IMR-90 (cell line): ENCODE measurements around the gene GRB14. TPM values are rescaled to one million over a fixed set of nuclear protein-coding genes. Genes with fewer than 3 reads are reported as not detected.

Experiments
- ATAC-seq: fragments of 200-7000 bp; cut with Tn5 transposase; 2 replicates; pipeline ENCODE4 v1.9.1; 2020; ENCODE audit warnings: low read depth, mild to moderate bottlenecking, moderate library complexity
- Bru-seq: library from RNA; stranded (reverse); fragments of 400-500 nt; gene quantifications from one replicate; lab custom pipeline; 2021; lab: Mats Ljungman, UMichigan
- BruChase-seq, 2 experiments: library from RNA; stranded (reverse); fragments of 400-500 nt; gene quantifications; one replicate each; lab custom pipeline; 2021; lab: Mats Ljungman, UMichigan
- BruUV-seq: library from RNA; stranded (reverse); fragments of 400-500 nt; replicated peaks from 2 replicates; lab custom pipeline; 2021; lab: Mats Ljungman, UMichigan
- CTCF ChIA-PET: fragments of 300-600 bp; formaldehyde crosslinking; extraction: SDS; loops from one replicate; lab custom pipeline; 2021; ENCODE audit warnings: antibody characterized with exemption; lab: Yijun Ruan, JAX
- POLR2A ChIA-PET: fragments of 300-600 bp; sonication (Branson Sonifier 250); formaldehyde crosslinking; loops from one replicate; lab custom pipeline; 2022; ENCODE audit warnings: antibody characterized with exemption; ENCODE audit not compliant: unreplicated experiment; lab: Charles Lee
- DNase-seq: peaks from one replicate; pipeline ENCODE4 v3.0.0; 2013
- H2AFZ ChIP-seq: replicated peaks from 2 replicates; pipeline ENCODE3; 2013; ENCODE audit warnings: low read length, mild to moderate bottlenecking; ENCODE audit not compliant: poor library complexity
- H2AK5ac ChIP-seq: 2 replicates; pipeline ENCODE4 v1.6.1; 2013; ENCODE audit warnings: low read depth, low read length, inconsistent platforms
- H2AK9ac ChIP-seq: replicated peaks from 2 replicates; pipeline ENCODE3; 2013; ENCODE audit warnings: mild to moderate bottlenecking, low read depth, low read length, moderate library complexity; ENCODE audit not compliant: poor library complexity
- H2BK120ac ChIP-seq: 2 replicates; pipeline ENCODE4 v1.6.1; 2013; ENCODE audit warnings: low read depth, low read length, inconsistent platforms
- H2BK15ac ChIP-seq: 3 replicates; pipeline ENCODE4 v1.6.1; 2013; ENCODE audit warnings: low read depth, low read length, inconsistent platforms
- H2BK20ac ChIP-seq: 2 replicates; pipeline ENCODE4 v1.6.1; 2013; ENCODE audit warnings: low read depth, mild to moderate bottlenecking, inconsistent platforms, low read length, moderate library complexity
- H2BK5ac ChIP-seq: 2 replicates; pipeline ENCODE4 v1.6.1; 2013; ENCODE audit warnings: mild to moderate bottlenecking, low read depth, low read length, inconsistent platforms; ENCODE audit not compliant: poor library complexity, severe bottlenecking
- H3K14ac ChIP-seq: replicated peaks from 2 replicates; pipeline ENCODE4 v1.6.1; 2013; ENCODE audit warnings: low read depth, low read length, inconsistent platforms
- H3K18ac ChIP-seq: 2 replicates; pipeline ENCODE4 v1.6.1; 2013; ENCODE audit warnings: low read depth, low read length, control low read depth
- H3K23ac ChIP-seq: 2 replicates; pipeline ENCODE4 v1.6.1; 2013; ENCODE audit warnings: low read depth, low read length, inconsistent platforms
- H3K27ac ChIP-seq: 2 replicates; pipeline ENCODE4 v1.5.1; 2013; ENCODE audit warnings: mild to moderate bottlenecking, control low read depth, low read length; ENCODE audit not compliant: insufficient read depth
- H3K27me3 ChIP-seq: 2 replicates; pipeline ENCODE4 v1.6.1; 2013; ENCODE audit warnings: low read length; ENCODE audit not compliant: control insufficient read depth, insufficient read depth
- H3K36me3 ChIP-seq: 2 replicates; pipeline ENCODE4 v1.6.1; 2013; ENCODE audit warnings: low read length, mixed read lengths; ENCODE audit not compliant: control insufficient read depth, insufficient read depth
- H3K4ac ChIP-seq: 2 replicates; pipeline ENCODE4 v1.6.1; 2013; ENCODE audit warnings: low read depth, low read length, inconsistent platforms
- H3K4me1 ChIP-seq: 2 replicates; pipeline ENCODE4 v1.6.1; 2013; ENCODE audit warnings: low read length, mixed read lengths; ENCODE audit not compliant: control insufficient read depth, insufficient read depth
- H3K4me2 ChIP-seq: 2 replicates; pipeline ENCODE4 v1.6.1; 2013; ENCODE audit warnings: low read depth, mild to moderate bottlenecking, control low read depth, low read length, moderate library complexity
- H3K4me3 ChIP-seq: 2 replicates; pipeline ENCODE4 v1.5.1; 2013; ENCODE audit warnings: low read depth, mild to moderate bottlenecking, control low read depth, low read length, moderate library complexity; ENCODE audit not compliant: insufficient read depth
- H3K56ac ChIP-seq: 2 replicates; pipeline ENCODE4 v1.6.1; 2013; ENCODE audit warnings: low read length, inconsistent platforms; ENCODE audit not compliant: insufficient read depth; ENCODE audit errors: extremely low read depth
- H3K79me1 ChIP-seq, 2 experiments: 2 replicates each; pipeline ENCODE4 v1.6.1; 2013; ENCODE audit warnings: low read length in 2 of 2, inconsistent platforms in 1 of 2, low read depth in 1 of 2
- H3K9ac ChIP-seq: 2 replicates; pipeline ENCODE4 v1.6.1; 2013; ENCODE audit warnings: low read depth, low read length, control low read depth
- H3K9me1 ChIP-seq: 2 replicates; pipeline ENCODE4 v1.6.1; 2013; ENCODE audit warnings: low read length, inconsistent platforms; ENCODE audit not compliant: insufficient read depth
- H3K9me3 ChIP-seq: 2 replicates; pipeline ENCODE4 v1.6.1; 2013; ENCODE audit warnings: low read length; ENCODE audit not compliant: control insufficient read depth, insufficient read depth
- H4K20me1 ChIP-seq: 2 replicates; pipeline ENCODE4 v1.6.1; 2013; ENCODE audit warnings: low read length, inconsistent platforms; ENCODE audit not compliant: insufficient read depth
- H4K5ac ChIP-seq: 2 replicates; pipeline ENCODE4 v1.6.1; 2013; ENCODE audit warnings: mild to moderate bottlenecking, low read depth, low read length, control low read depth
- H4K8ac ChIP-seq, 2 experiments: 2 replicates each; pipeline ENCODE4 v1.6.1; 2013; ENCODE audit warnings: low read depth in 2 of 2, low read length in 2 of 2, control low read depth in 1 of 2, inconsistent platforms in 1 of 2
- H4K91ac ChIP-seq: 2 replicates; pipeline ENCODE4 v1.6.1; 2013; ENCODE audit warnings: low read depth, low read length, inconsistent platforms; ENCODE audit not compliant: insufficient read depth
- CEBPB ChIP-seq: IDR thresholded peaks from 2 replicates; pipeline ENCODE4 v1.6.1; 2012; ENCODE audit warnings: low read depth, low read length, improper control_type of control experiment
- CTCF ChIP-seq: conservative IDR thresholded peaks from 2 replicates; pipeline ENCODE4 v1.5.1; 2012; ENCODE audit warnings: mild to moderate bottlenecking, low read depth, low read length, improper control_type of control experiment
- ELK1 ChIP-seq: fragments of 150-350 bp; IDR thresholded peaks from 2 replicates; pipeline ENCODE4 v1.6.1; 2016; ENCODE audit warnings: low read depth, mild to moderate bottlenecking, low read length, moderate library complexity, borderline replicate concordance
- MXI1 ChIP-seq: IDR thresholded peaks from 2 replicates; pipeline ENCODE4 v1.6.1; 2012; ENCODE audit warnings: low read depth, mild to moderate bottlenecking, low read length, moderate library complexity, borderline replicate concordance
- RAD21 ChIP-seq: IDR thresholded peaks from 2 replicates; pipeline ENCODE4 v1.6.1; 2012; ENCODE audit warnings: low read length, improper control_type of control experiment
- RCOR1 ChIP-seq: IDR thresholded peaks from 2 replicates; pipeline ENCODE4 v1.6.1; 2012; ENCODE audit warnings: mild to moderate bottlenecking, low read length, improper control_type of control experiment; ENCODE audit not compliant: insufficient replicate concordance
- RFX5 ChIP-seq: IDR thresholded peaks from 2 replicates; pipeline ENCODE4 v1.8.0; 2012; ENCODE audit warnings: low read depth, mild to moderate bottlenecking, low read length, moderate library complexity
- SMC3 ChIP-seq: fragments of 150-350 bp; IDR thresholded peaks from 2 replicates; pipeline ENCODE4 v1.6.1; 2016; ENCODE audit warnings: low read depth, mild to moderate bottlenecking, antibody characterized with exemption, low read length, moderate library complexity
- USF2 ChIP-seq: fragments of 150-350 bp; IDR thresholded peaks from 2 replicates; pipeline ENCODE4 v1.6.1; 2017; ENCODE audit warnings: mild to moderate bottlenecking, antibody characterized with exemption, low read length, low read depth
- WGBS, 2 experiments: methylation state at CpG; one replicate each; pipeline versions ENCODE4 v1.1.5 to v1.1.7; 2013; ENCODE audit warnings: missing lambda C conversion rate in 2 of 2; ENCODE audit not compliant: insufficient read length in 1 of 2; ENCODE audit errors: extremely low coverage in 2 of 2; 5-methylcytosine and 5-hydroxymethylcytosine counted together
- dilution Hi-C: fragments of 300-500 bp; cut with HindIII; formaldehyde crosslinking; loops from one replicate; pipeline ENCODE4 v1.14.3; 2018; ENCODE audit warnings: low sequenced_read_pairs; ENCODE audit not compliant: unreplicated experiment
- in situ Hi-C: fragments of 300-500 bp; cut with MboI; formaldehyde crosslinking; loops from 3 replicates; pipeline ENCODE4 v1.14.3; 2019; ENCODE audit warnings: low sequenced_read_pairs, inconsistent platforms, mixed read lengths
- intact Hi-C: fragments of 100-400 bp; cut with micrococcal nuclease; formaldehyde crosslinking; loops from 2 replicates; pipeline ENCODE4 v1.10.0; 2022
- long read RNA-seq: library from polyadenylated mRNA; unstranded; transcript quantifications from one replicate; pipeline ENCODE4 v2.0.0, GENCODE V29; 2021; ENCODE audit not compliant: unreplicated experiment
- polyA plus RNA-seq, 3 experiments: library from polyadenylated mRNA; depleted of rRNA; stranded (reverse); fragments of >200 nt; gene quantifications; 2 replicates each; pipeline ENCODE4 v1.2.3, GENCODE V29; 2012; ENCODE audit warnings: low replicate concordance in 1 of 3
- total RNA-seq: library from RNA; depleted of rRNA; stranded (reverse); fragments of >200 nt; gene quantifications from 2 replicates; pipeline ENCODE4 v1.2.3, GENCODE V29; 2012; rRNA removed

Gene GRB14
- not detected in 2 replicates for total RNA-seq
- polyA plus RNA-seq (2012; rRNA removed), result not detected in 2 replicates
- not detected in 2 replicates for polyA plus RNA-seq (2012; cell fraction: cytosol; rRNA removed)
- not detected in 2 replicates for polyA plus RNA-seq (2012; cell fraction: nucleus; rRNA removed; ENCODE audit: low replicate concordance)
- Bru-seq, nascent RNA, result percentile 6 among the genes with signal in this experiment
- BruChase-seq, experiment 1, labeled RNA remaining after a 6-hour chase, result percentile 7 among the genes with signal in this experiment
- percentile 10 among the genes with signal in this experiment for BruChase-seq, experiment 2, labeled RNA remaining after a 2-hour chase
- long read RNA-seq, result 0 reads

GRCh38 chr2:164620873-164621763 lies at the start of gene GRB14:
GRB14 (minus strand) TSS chr2:164621482; CDS start chr2:164621309, 173 bp downstream.
- no peak within 1 kb of the TSS for H3K14ac ChIP-seq
- peak within 1 kb of the TSS; percentile 48 for H2AK9ac ChIP-seq
- no peak within 1 kb of the TSS for H2BK15ac ChIP-seq
- H4K8ac ChIP-seq, result no peak within 1 kb of the TSS
- no peak within 1 kb of the TSS for H2BK120ac ChIP-seq
- no peaks in the 10 kb centered on the region; the same call in 1 of the 2 replicates for H3K4me1 ChIP-seq
- H4K91ac ChIP-seq, result no peak within 1 kb of the TSS
- peak within 1 kb of the TSS; percentile 29; the same call in 1 of the 2 replicates for H3K4me3 ChIP-seq
- CTCF ChIA-PET, result no interaction called here
- no peak within 1 kb of the TSS for H3K4ac ChIP-seq
- H3K18ac ChIP-seq, result no peak within 1 kb of the TSS
- no peak for TF ChIP-seq MXI1
- TF ChIP-seq RCOR1, result no peak
- TF ChIP-seq SMC3, result no peak
- TF ChIP-seq ELK1, result no peak
- no peak for TF ChIP-seq RAD21
- no peak for TF ChIP-seq RFX5
- TF ChIP-seq USF2, result no peak
- no peak for TF ChIP-seq CEBPB
- TF ChIP-seq CTCF, result no peak
- no peak within 1 kb of the TSS for H4K5ac ChIP-seq
- peak within 1 kb of the TSS; percentile 78 for H2AFZ ChIP-seq
- no peaks in the 10 kb centered on the region for H4K20me1 ChIP-seq
- no peaks in the 10 kb centered on the region for H3K79me1 ChIP-seq
- DNase-seq (no peak), ATAC-seq (no peak; the same call in 1 of the 2 replicates)
- H3K9me1 ChIP-seq, result no peaks in the 10 kb centered on the region
- H2AK5ac ChIP-seq, result no peak within 1 kb of the TSS
- H3K36me3 ChIP-seq, result no peaks in the 10 kb centered on the region
- H3K9me3 ChIP-seq, result no peaks in the 10 kb centered on the region
- H3K9ac ChIP-seq, result no peak within 1 kb of the TSS
- H2BK20ac ChIP-seq, result no peak within 1 kb of the TSS
- no peak within 1 kb of the TSS for H2BK5ac ChIP-seq
- peaks cover 21% of the 10 kb centered on the region for H3K27me3 ChIP-seq
- dilution Hi-C loops, result no loop called here
- POLR2A ChIA-PET, result no interaction called here
- 0% methylated on average over 1 of the region's 96 CpGs; no CpG with 5 or more reads in 1 of the 2 experiments for WGBS, 2 experiments
- in situ Hi-C loops, result no loop called here
- no peak within 1 kb of the TSS for H3K27ac ChIP-seq
- BruUV-seq, result no TSS peak
- intact Hi-C loops, result no loop called here
- H3K56ac ChIP-seq, result no peak within 1 kb of the TSS
- H3K23ac ChIP-seq, result no peak within 1 kb of the TSS
- H3K4me2 ChIP-seq, result peak within 1 kb of the TSS; percentile 63
